ENCODE measurements around the gene DLGAP5.

Gene DLGAP5

GRCh38 chr14:55107766-55108554 is 83.4 kb downstream of the DLGAP5 start:
- peak; percentile 73 for DNase-seq

GRCh38 chr14:55105991-55106390 is 85.4 kb downstream of the DLGAP5 start:
- DNase-seq, result no peak

GRCh38 chr14:55103971-55104954 is 87.1 kb downstream of the DLGAP5 start:
- no peak for DNase-seq

GRCh38 chr14:55103005-55103640 is 88.3 kb downstream of the DLGAP5 start:
- peak; percentile 56 for DNase-seq

GRCh38 chr14:55102141-55102621 is 89.2 kb downstream of the DLGAP5 start:
- DNase-seq, result peak; percentile 55

- DNase-seq, result no peak
Measured at GRCh38 chr14:55101698-55102097, 89.7 kb downstream of the DLGAP5 start.

- DNase-seq, result no peak
Measured at GRCh38 chr14:55099756-55100155, 91.6 kb downstream of the DLGAP5 start.

GRCh38 chr14:55098561-55098898 is 92.9 kb downstream of the DLGAP5 start:
- DNase-seq, result no peak

All from CD4-positive, alpha-beta T cell treated with Interleukin-15 for 1 hour (primary cell).